ENCODE results near the gene KCNQ2.

- TF ChIP-seq CTCF (IDR thresholded peaks at IDR 0.05; ENCODE audit: low read depth, low read length) (no peak), EZH2phosphoT487 (IDR thresholded peaks at IDR 0.05; ENCODE audit: low read depth) (no peak)
Observed at GRCh38 chr20:63416631-63417030, 55.8 kb downstream of the KCNQ2 start.

Data from OCI-LY3 (cell line).